HG03139 (cell line): ENCODE data around the gene CEP164.

Source experiments
- ATAC-seq: cut with Tn5 transposase; IDR thresholded peaks from one replicate; pipeline ENCODE4 v1.9.1; 2021; ENCODE audit not compliant: unreplicated experiment

CEP164 gene

GRCh38 chr11:117457835-117458234, 130.2 kb downstream of the CEP164 start:
- ATAC-seq = no peak

DNA sequence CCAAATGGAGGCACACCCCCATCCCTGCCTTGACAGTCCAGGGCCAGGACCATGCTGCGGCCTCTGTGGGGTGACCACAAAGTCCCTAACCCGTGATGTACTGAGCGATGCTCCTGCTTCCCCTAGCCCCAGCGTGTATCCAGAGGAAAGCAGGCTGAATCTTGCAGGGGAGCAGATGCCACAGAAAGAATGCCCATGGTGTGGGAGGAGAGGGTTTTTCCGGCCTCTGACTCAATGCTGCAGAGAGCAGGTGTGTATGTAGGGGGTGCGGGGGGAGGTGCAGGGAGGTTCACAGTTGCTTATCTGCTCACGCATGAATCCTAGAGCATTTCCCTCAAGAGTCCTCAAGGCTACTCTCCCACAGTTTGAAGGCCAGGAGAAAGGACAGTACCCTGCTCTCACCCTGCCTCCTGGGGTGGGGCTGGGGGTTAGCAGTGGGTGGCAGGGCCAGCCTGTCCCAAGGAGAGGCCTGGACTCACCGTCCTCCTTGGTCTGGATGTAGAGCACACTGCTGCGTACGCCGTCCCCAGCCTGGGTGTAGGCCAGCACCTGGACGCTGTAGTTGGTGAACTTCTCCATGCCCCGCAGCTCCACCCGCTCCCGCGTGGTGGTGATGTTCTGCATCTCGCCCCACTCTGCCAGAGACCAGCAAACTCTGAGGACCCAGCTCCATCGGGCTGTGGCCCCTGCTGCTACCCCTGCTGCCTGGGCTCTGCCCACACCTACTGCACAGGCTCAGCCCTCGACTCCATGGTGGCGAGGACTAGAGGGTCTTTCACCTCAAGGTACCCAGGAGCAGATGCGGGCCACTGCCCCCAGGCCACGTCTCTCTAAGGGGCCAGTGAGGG, 130.8 kb downstream of the CEP164 start:
- no peak for ATAC-seq

DNA sequence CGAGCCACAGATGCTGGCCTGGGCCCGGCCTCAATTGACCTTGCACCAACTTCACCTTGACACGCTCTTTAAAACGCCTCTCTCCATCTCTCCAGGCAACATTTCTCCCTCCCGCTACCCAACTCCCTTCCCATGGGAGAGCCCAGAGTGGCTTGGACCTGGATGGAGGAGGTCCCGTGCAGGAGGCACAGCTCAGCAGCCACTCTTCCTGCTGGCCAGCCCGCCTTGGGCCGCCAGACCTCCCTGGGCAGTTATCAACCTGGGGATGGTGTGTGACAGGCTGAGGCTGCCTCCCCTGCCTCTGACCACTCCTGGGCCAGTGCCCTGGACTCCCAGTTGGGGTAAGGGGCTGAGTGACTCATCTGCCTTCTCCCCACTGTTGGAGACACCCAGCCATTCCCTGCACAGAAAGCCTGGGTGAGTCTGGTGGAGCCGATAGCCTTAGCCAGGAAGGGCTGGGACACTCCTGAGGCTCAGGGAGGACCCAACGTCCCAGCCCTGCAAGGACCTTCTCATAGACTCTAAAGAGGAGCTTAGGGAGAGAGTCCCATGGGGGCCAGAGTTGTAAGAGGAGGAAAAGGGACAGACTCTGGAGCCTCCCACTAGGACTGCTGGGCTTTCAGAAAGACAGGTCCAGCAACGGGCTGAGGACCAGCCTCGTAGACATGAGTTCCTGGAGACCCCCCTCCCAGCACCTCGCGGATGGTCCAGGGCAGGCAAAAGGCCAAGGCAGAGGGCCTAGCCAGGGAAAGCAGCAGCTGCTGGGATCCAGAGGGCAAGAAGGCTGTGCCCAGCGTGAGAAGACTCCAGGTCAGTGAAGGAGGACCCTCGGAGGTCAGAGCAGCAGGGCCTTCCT, 131.7 kb downstream of the CEP164 start:
- no peak for ATAC-seq

DNA sequence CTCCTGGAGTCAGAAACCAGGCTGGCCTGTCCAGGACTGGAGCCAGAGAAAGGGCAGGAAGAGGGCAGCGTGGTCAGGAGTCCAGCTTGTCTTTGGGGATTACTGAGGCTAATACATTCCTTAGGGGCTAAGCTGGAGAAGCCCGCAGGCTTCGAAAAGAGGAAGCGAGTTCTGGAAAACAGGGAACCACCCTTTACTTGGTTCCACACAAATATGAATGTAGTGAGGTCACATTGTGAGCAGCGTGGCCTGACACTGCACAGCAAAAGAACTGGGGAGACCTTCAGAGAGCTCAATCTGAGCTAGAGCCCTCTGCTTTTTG, 132.3 kb downstream of the CEP164 start:
- no peak for ATAC-seq

DNA sequence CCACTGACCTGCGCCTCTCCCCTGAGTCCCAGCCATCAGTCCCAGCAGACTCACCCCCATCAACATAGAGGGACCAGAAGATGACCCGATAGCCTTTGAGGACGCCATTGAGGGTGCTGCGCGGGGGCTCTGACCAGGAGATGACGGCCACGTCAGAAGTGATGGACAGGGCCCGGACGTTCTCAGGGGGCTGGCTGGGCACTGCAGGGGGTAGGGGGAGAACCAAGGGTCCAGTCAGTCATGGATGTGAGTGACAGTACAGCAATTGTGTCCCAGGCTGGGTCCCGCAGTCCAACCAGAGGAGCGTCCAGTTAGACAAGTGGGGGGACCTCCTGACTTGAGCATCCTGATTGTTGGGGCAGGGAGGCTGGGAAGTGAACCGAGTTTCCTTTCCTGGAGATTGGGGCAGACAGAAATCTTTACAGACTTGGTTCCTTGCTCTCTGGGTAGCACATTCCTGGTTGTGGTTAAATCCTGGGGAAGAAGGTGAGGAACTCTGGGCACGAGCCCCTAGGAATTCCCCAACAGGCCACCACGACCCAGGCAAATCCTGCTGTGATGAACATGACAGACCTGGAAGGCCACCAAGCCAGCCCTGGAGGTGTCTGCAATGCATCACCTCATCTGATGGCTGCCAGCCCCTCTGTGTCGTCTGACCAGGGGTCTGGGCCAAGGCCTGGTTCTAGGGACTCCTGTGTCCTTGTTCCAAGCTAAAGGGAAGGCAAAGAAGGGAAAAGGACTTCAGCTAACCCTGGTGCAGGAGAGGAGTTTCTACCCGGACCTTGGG, 133.9 kb downstream of the CEP164 start:
- ATAC-seq = no peak

DNA sequence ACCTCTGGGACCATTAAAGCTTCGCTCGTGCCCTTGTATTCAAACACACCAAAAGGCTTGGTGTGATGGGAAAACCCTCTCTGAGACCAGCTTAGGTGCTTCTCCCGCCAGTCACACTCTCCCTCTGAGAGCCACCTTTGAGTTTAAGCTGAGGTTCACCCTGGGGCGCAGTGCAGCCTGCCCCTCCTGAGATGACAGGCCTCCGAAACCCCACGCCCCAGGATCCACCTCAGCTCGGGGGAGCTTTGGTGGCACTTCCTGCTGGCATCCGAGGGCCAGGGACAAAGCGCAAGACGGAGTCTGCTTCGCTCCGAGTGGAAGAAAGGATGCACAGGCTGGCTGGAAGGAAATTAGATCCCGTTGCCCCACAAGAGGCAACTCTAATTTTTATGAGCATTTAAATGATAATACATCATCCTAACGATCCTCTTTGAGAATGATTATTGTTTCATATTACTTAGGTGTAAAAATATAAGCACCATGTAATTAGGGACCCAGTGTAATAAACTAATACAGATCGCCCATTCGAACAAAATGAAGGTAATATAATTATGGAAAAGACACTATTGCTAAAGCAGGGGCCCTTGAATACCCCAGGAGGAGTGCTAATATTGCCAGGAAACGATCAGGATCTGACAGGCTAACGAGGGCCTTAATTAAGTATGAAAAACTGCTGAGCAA, 134.7 kb downstream of the CEP164 start:
- no peak for ATAC-seq

- ATAC-seq = no peak
These were observed 135.2 kb downstream of the CEP164 start for GRCh38 chr11:117462864-117463247.
